Neural crest cell (in vitro differentiated cells): Measurements from ENCODE around the gene FNDC3B. TPM values are rescaled to one million over a fixed set of nuclear protein-coding genes. Genes with fewer than 3 reads are reported as not detected.
"Not testable (repeated sequence)": the region's sequence is repeated elsewhere in the genome, so short reads cannot be mapped to it uniquely, and the experiment has no call there.

ENCODE experiments used
- DNase-seq: peaks from one replicate; pipeline ENCODE4 v3.0.0; 2021; ENCODE audit warnings: low read depth, mixed read lengths, low spot score
- H3K27ac Mint-ChIP-seq: one replicate; pipeline ENCODE4 v1.8.0; 2021; ENCODE audit warnings: mild to moderate bottlenecking, mixed read lengths; ENCODE audit not compliant: unreplicated experiment
- H3K27me3 Mint-ChIP-seq: 2 replicates; pipeline ENCODE4 v1.8.0; 2021; ENCODE audit warnings: low read depth, mild to moderate bottlenecking, mixed read lengths
- H3K36me3 Mint-ChIP-seq: 2 replicates; pipeline ENCODE4 v1.8.0; 2021; ENCODE audit warnings: low read depth, mild to moderate bottlenecking, mixed read lengths
- H3K4me1 Mint-ChIP-seq: 2 replicates; pipeline ENCODE4 v1.8.0; 2021; ENCODE audit warnings: mixed read lengths
- H3K4me3 Mint-ChIP-seq: one replicate; pipeline ENCODE4 v1.8.0; 2021; ENCODE audit warnings: mild to moderate bottlenecking, mixed read lengths
- H3K9me3 Mint-ChIP-seq: 2 replicates; pipeline ENCODE4 v1.8.0; 2021; ENCODE audit warnings: mixed read lengths
- CTCF ChIP-seq: fragments of 200-600 bp; sonication (generic); conservative IDR thresholded peaks from 2 replicates; pipeline ENCODE4 v1.5.0; 2021; ENCODE audit warnings: antibody characterized with exemption, mild to moderate bottlenecking
- long read RNA-seq: library from polyadenylated mRNA; unstranded; transcript quantifications from one replicate; pipeline ENCODE4 v2.0.0, GENCODE V29; 2020
- total RNA-seq: library from RNA; stranded (reverse); gene quantifications from 2 replicates; pipeline ENCODE4 v1.2.1, GENCODE V29; 2021

Gene FNDC3B
- 38.2 and 41.5 TPM in 2 replicates for total RNA-seq
- long read RNA-seq, full-length matches to known transcripts: 1 of 19 reads
- long read RNA-seq, partial matches to known transcripts: 12 of 19 reads
- long read RNA-seq, other reads (novel, unspliced or antisense): 6 of 19 reads

GRCh38 chr3:172039436-172040077 is at the start of gene FNDC3B:
Gene FNDC3B, plus strand, starts transcription at chr3:172039578. Its CDS starts 72,902 bp downstream, at chr3:172112480.
- H3K4me3 Mint-ChIP-seq: peak within 1 kb of the TSS; percentile 98
- H3K27me3 Mint-ChIP-seq: no peaks in the 10 kb centered on the region
- H3K27ac Mint-ChIP-seq: peak within 1 kb of the TSS; percentile 89
- DNase-seq: peak; percentile 96
- H3K36me3 Mint-ChIP-seq: no peaks in the 10 kb centered on the region
- peaks cover 50% of the 10 kb centered on the region for H3K4me1 Mint-ChIP-seq
- peaks cover 3% of the 10 kb centered on the region for H3K9me3 Mint-ChIP-seq
- no peak for TF ChIP-seq CTCF

- not testable (repeated sequence) for H3K4me1 Mint-ChIP-seq, DNase-seq, H3K36me3 Mint-ChIP-seq, H3K27ac Mint-ChIP-seq, H3K4me3 Mint-ChIP-seq, H3K27me3 Mint-ChIP-seq, H3K9me3 Mint-ChIP-seq
These were observed 49.1 kb upstream of the FNDC3B start for GRCh38 chr3:171990239-171990638.

GRCh38 chr3:171991166-171991565 is 48.2 kb upstream of the FNDC3B start:
- Mint-ChIP-seq H3K9me3 (peaks cover 5% of the 10 kb centered on the region), H3K27ac (no peak overlapping the region), H3K4me1 (peaks cover 6% of the 10 kb centered on the region), H3K27me3 (no peaks in the 10 kb centered on the region), H3K4me3 (no peak overlapping the region), H3K36me3 (peaks cover 2% of the 10 kb centered on the region)
- TF ChIP-seq CTCF: no peak
- DNase-seq: no peak

GRCh38 chr3:171994646-171995428 is 44.5 kb upstream of the FNDC3B start:
- DNase-seq: no peak
- H3K4me3 Mint-ChIP-seq: no peak overlapping the region
- no peak overlapping the region for H3K27ac Mint-ChIP-seq
- TF ChIP-seq CTCF: no peak
- peaks cover 6% of the 10 kb centered on the region for H3K36me3 Mint-ChIP-seq
- no peaks in the 10 kb centered on the region for H3K27me3 Mint-ChIP-seq
- H3K9me3 Mint-ChIP-seq: peaks cover 10% of the 10 kb centered on the region
- peaks cover 6% of the 10 kb centered on the region for H3K4me1 Mint-ChIP-seq

- TF ChIP-seq CTCF: no peak
- no peak for DNase-seq
- H3K27me3 Mint-ChIP-seq: no peaks in the 10 kb centered on the region
- peaks cover 6% of the 10 kb centered on the region for H3K4me1 Mint-ChIP-seq
- H3K9me3 Mint-ChIP-seq: peaks cover 8% of the 10 kb centered on the region
- peaks cover 6% of the 10 kb centered on the region for H3K36me3 Mint-ChIP-seq
- no peak overlapping the region for H3K4me3 Mint-ChIP-seq
- H3K27ac Mint-ChIP-seq: no peak overlapping the region
These were observed 43.9 kb upstream of the FNDC3B start for GRCh38 chr3:171995486-171995885.
